Dermis blood vessel endothelial cell (primary cell): Measurements from ENCODE around the gene F2. TPM values are rescaled to one million over a fixed set of nuclear protein-coding genes. Genes with fewer than 3 reads are reported as not detected.
"Not testable (repeated sequence)": the region's sequence is repeated elsewhere in the genome, so short reads cannot be mapped to it uniquely, and the experiment has no call there.

ENCODE experiments used
- DNase-seq: peaks from one replicate; pipeline ENCODE4 v3.0.0; 2010
- total RNA-seq: library from RNA; depleted of rRNA; stranded (reverse); fragments of >200 nt; gene quantifications from 2 replicates; pipeline ENCODE4 v1.2.3, GENCODE V29; 2014

The F2 gene
- total RNA-seq, result not detected in 2 replicates

- DNase-seq, result no peak
Measured at GRCh38 chr11:46719048-46719542, at the start of gene F2. TSS of gene F2 (plus strand) at chr11:46719213. CDS start at chr11:46719236, 23 bp downstream.

GRCh38 chr11:46669711-46670139, 49.3 kb upstream of the F2 start:
- no peak for DNase-seq

GRCh38 chr11:46670521-46670920, 48.5 kb upstream of the F2 start:
- DNase-seq, result not testable (repeated sequence)

- DNase-seq, result no peak
Measured at GRCh38 chr11:46671958-46672315, 47.1 kb upstream of the F2 start.

- DNase-seq, result no peak
Measured at GRCh38 chr11:46672381-46672839, 46.6 kb upstream of the F2 start.

GRCh38 chr11:46673713-46674462, 45.1 kb upstream of the F2 start:
- no peak for DNase-seq

- no peak for DNase-seq
Measured at GRCh38 chr11:46674463-46675287, 44.3 kb upstream of the F2 start.

- DNase-seq, result no peak
Measured at GRCh38 chr11:46675288-46675851, 43.6 kb upstream of the F2 start.

GRCh38 chr11:46675949-46676348, 43.1 kb upstream of the F2 start:
- no peak for DNase-seq

GRCh38 chr11:46676436-46677158, 42.4 kb upstream of the F2 start:
- no peak for DNase-seq

GRCh38 chr11:46677169-46677568, 41.8 kb upstream of the F2 start:
- no peak for DNase-seq

GRCh38 chr11:46677991-46678740, 40.8 kb upstream of the F2 start:
- DNase-seq, result no peak

GRCh38 chr11:46678741-46679130, 40.3 kb upstream of the F2 start:
- no peak for DNase-seq

- DNase-seq, result no peak
Measured at GRCh38 chr11:46679241-46680163, 39.5 kb upstream of the F2 start.

- DNase-seq, result no peak
Measured at GRCh38 chr11:46680164-46680760, 38.8 kb upstream of the F2 start.

GRCh38 chr11:46680815-46681214, 38.2 kb upstream of the F2 start:
- no peak for DNase-seq

GRCh38 chr11:46681814-46682213, 37.2 kb upstream of the F2 start:
- DNase-seq, result no peak

- DNase-seq, result no peak
Measured at GRCh38 chr11:46682773-46683752, 36.0 kb upstream of the F2 start.

- no peak for DNase-seq
Measured at GRCh38 chr11:46684367-46684766, 34.6 kb upstream of the F2 start.
